ENCODE results near the gene MMP24. TPM values are rescaled to one million over a fixed set of nuclear protein-coding genes. Genes with fewer than 3 reads are reported as not detected.
"Not testable (repeated sequence)": the region's sequence is repeated elsewhere in the genome, so short reads cannot be mapped to it uniquely, and the experiment has no call there.

The MMP24 gene
- total and polyA plus RNA-seq, 2 of the 13 experiments (the other 11 are each of a cell fraction or from before 2014, with no cell fraction given), result 0.29 to 0.35 TPM

- H3K36me3 ChIP-seq (replicated peaks in 1 of 2; ENCODE audit: control insufficient read depth in 1 of 2, insufficient read depth in 2 of 2, low read length in 2 of 2); H4K20me1 ChIP-seq (ENCODE audit: insufficient read depth, low read length); H3K9me3 ChIP-seq (ENCODE audit: low read length); H2AFZ ChIP-seq (ENCODE audit: low read length); H3K27me3 ChIP-seq (ENCODE audit: control insufficient read depth in 1 of 2, insufficient read depth in 2 of 2, low read length in 2 of 2); CTCF ChIA-PET (ENCODE audit: low intra/inter-chr PET ratio, low total read pairs); H3K79me2 ChIP-seq (ENCODE audit: insufficient read depth, low read length): not testable (repeated sequence)
- intact Hi-C loops (cut with micrococcal nuclease; ENCODE audit: unreplicated experiment), result loop anchor here (5.0 kb wide), 1 partner anchor 286 kb away; no protein-coding TSS in a partner anchor
- FAIRE-seq (peak; percentile 67), DNase-seq (ENCODE audit: low spot score) (peak; percentile 87), ATAC-seq (peak; percentile 83)
- Histone ChIP-seq H3K4me2 (ENCODE audit: low read depth, low read length) (peak overlapping the region; percentile 77), H3K4me3 (replicated peaks in 1 of 3; ENCODE audit: insufficient read depth in 1 of 3, low read depth in 2 of 3, low read length in 3 of 3) (peak overlapping the region; percentile 11 to 53 (median 44); a peak in 5 of 6 replicates), H3K4me1 (ENCODE audit: insufficient read depth, low read length) (peaks cover 39% of the 10 kb centered on the region), H3K9ac (ENCODE audit: insufficient read depth, low read depth, low read length) (peak overlapping the region; percentile 41), H3K27ac (ENCODE audit: extremely low read length, insufficient read depth, low read length) (peak overlapping the region; percentile 36)
- TSS peak; percentile 49 for BruUV-seq (replicated peaks)
- in situ Hi-C loops (cut with HindIII; ENCODE audit: extremely low pct_ligation_motif_present, low pct_unique_long_range_greater_than_20kb), result loop anchor here (5.0 to 10.0 kb wide), 2 partner anchors 46 to 388 kb away; partner anchors contain the start of genes ACSS2 and GGT7
- POLR2A ChIA-PET, result interaction anchor here (0.6 to 3.8 kb wide), 13 partner anchors 21 to 479 kb away, joined by 3 to 27 read pairs (median 4); partner anchors contain the start of genes ACSS2, CEP250, EDEM2 and EIF6
- 14% methylated on average over 5 of the region's 8 CpGs for WGBS (ENCODE audit: low lambda C conversion rate)
- TF ChIP-seq CTCF (CRISPR knock-in tag; IDR thresholded peaks at IDR 0.05) (peak; percentile 34; the same call in 1 of the 2 replicates), HIVEP1 (CRISPR knock-in tag; IDR thresholded peaks at IDR 0.05) (peak; percentile 21; the same call in 1 of the 2 replicates), SAP130 (CRISPR knock-in tag; IDR thresholded peaks at IDR 0.05; ENCODE audit: low read depth) (peak; percentile 38), TEAD3 (CRISPR knock-in tag; optimal IDR thresholded peaks at IDR 0.05; ENCODE audit: borderline replicate concordance) (peak; percentile 98), ZNF281 (CRISPR knock-in tag; IDR thresholded peaks at IDR 0.05; ENCODE audit: borderline replicate concordance) (peak; percentile 14; the same call in 1 of the 2 replicates), RXRB (CRISPR knock-in tag; IDR thresholded peaks at IDR 0.05; ENCODE audit: borderline replicate concordance) (peak; percentile 23; the same call in 1 of the 2 replicates), CCDC6 (CRISPR knock-in tag; IDR thresholded peaks at IDR 0.05) (0 out of 2 replicates have a peak, but pooled peaks have one; percentile 42), SSRP1 (CRISPR knock-in tag; IDR thresholded peaks at IDR 0.05) (peak; percentile 86; the same call in 1 of the 2 replicates), JUN (CRISPR knock-in tag; IDR thresholded peaks at IDR 0.05) (0 out of 2 replicates have a peak, but pooled peaks have one; percentile 32), PATZ1 (CRISPR knock-in tag; IDR thresholded peaks at IDR 0.05) (peak; percentile 87), FOXO1 (CRISPR knock-in tag; IDR thresholded peaks at IDR 0.05) (peak; percentile 70), HBP1 (CRISPR knock-in tag; IDR thresholded peaks at IDR 0.05; ENCODE audit: low read depth) (peak; percentile 50; the same call in 1 of the 2 replicates), MEF2D (CRISPR knock-in tag; IDR thresholded peaks at IDR 0.05) (0 out of 2 replicates have a peak, but pooled peaks have one; percentile 4), SPEN (CRISPR knock-in tag; IDR thresholded peaks at IDR 0.05; ENCODE audit: low read depth) (peak; percentile 59; the same call in 1 of the 2 replicates)
Measured at GRCh38 chr20:35262731-35263531, 36.4 kb downstream of the MMP24 start.

All from HepG2 (cell line).